Gastroesophageal sphincter (tissue), 4 donors: ENCODE results near the gene KNTC1. TPM values are rescaled to one million over a fixed set of nuclear protein-coding genes. Genes with fewer than 3 reads are reported as not detected.
"Not testable (repeated sequence)": the region's sequence is repeated elsewhere in the genome, so short reads cannot be mapped to it uniquely, and the experiment has no call there.

Experiments used
- ATAC-seq: fragments of 150-250 bp; one replicate; pipeline ENCODE4 v1.9.1; 2016; ENCODE audit warnings: mild to moderate bottlenecking, moderate library complexity
- H3K27ac ChIP-seq, 4 donors: fragments of 200-600 bp; sonication (generic) in 3 of 4; 1 replicate in 3 of 4; 2 replicates in 1 of 4; pipeline ENCODE4 v1.5.1; 2016 to 2019
- H3K27me3 ChIP-seq: fragments of 200-600 bp; sonication (generic); one replicate; pipeline ENCODE4 v1.5.1; 2019
- H3K36me3 ChIP-seq, 2 donors: fragments of 200-600 bp; sonication (generic); one replicate each; pipeline ENCODE4 v1.5.1; 2019; ENCODE audit warnings: control low read depth in 1 of 2
- H3K4me1 ChIP-seq, 3 donors: fragments of 200-600 bp; sonication (generic); 1 replicate in 2 of 3; 2 replicates in 1 of 3; pipeline ENCODE4 v1.5.1; 2016 to 2019; ENCODE audit warnings: control low read depth in 2 of 3
- H3K4me3 ChIP-seq, 2 donors: fragments of 200-600 bp; sonication (generic); one replicate each; pipeline ENCODE4 v1.5.1; 2019; ENCODE audit warnings: mild to moderate bottlenecking in 1 of 2, moderate library complexity in 1 of 2
- H3K9me3 ChIP-seq, 3 donors: fragments of 200-600 bp; sonication (generic); one replicate each; pipeline ENCODE4 v1.5.1; 2017 to 2019; ENCODE audit warnings: control low read depth in 2 of 3
- EP300 ChIP-seq: sonication (generic); formaldehyde crosslinking; IDR thresholded peaks from one replicate; pipeline ENCODE4 v1.6.1; 2017; ENCODE audit warnings: antibody characterized with exemption, mild to moderate bottlenecking
- POLR2A ChIP-seq, 2 donors: fragments of 450-650 bp; IDR thresholded peaks; one replicate each; pipeline ENCODE4 v1.6.1; 2017; ENCODE audit warnings: antibody characterized with exemption in 2 of 2, mild to moderate bottlenecking in 2 of 2, moderate library complexity in 1 of 2
- POLR2AphosphoS5 ChIP-seq: sonication (generic); formaldehyde crosslinking; IDR thresholded peaks from one replicate; pipeline ENCODE4 v1.6.1; 2017; ENCODE audit warnings: antibody characterized with exemption
- WGBS, 2 donors: methylation state at CpG; one replicate each; pipeline ENCODE4 v1.1.5; 2018; ENCODE audit warnings: low coverage in 1 of 2; 5-methylcytosine and 5-hydroxymethylcytosine counted together
- total RNA-seq, 4 donors: library from RNA; depleted of rRNA; stranded (reverse); fragments of >200 nt; gene quantifications; one replicate each; pipeline ENCODE4 v1.1.0, GENCODE V29; 2016
- TF ChIP-seq, protein P1 (sequence below), 4 experiments: fragments of 200-600 bp in 2 of 4; fragments of 450-650 bp in 2 of 4; sonication (generic) in 1 of 4; IDR thresholded peaks; one replicate each; pipeline ENCODE4 v1.5.1; 2017 to 2019; ENCODE audit warnings: antibody characterized with exemption in 4 of 4, mild to moderate bottlenecking in 2 of 4, moderate library complexity in 2 of 4

The KNTC1 gene, protein sequence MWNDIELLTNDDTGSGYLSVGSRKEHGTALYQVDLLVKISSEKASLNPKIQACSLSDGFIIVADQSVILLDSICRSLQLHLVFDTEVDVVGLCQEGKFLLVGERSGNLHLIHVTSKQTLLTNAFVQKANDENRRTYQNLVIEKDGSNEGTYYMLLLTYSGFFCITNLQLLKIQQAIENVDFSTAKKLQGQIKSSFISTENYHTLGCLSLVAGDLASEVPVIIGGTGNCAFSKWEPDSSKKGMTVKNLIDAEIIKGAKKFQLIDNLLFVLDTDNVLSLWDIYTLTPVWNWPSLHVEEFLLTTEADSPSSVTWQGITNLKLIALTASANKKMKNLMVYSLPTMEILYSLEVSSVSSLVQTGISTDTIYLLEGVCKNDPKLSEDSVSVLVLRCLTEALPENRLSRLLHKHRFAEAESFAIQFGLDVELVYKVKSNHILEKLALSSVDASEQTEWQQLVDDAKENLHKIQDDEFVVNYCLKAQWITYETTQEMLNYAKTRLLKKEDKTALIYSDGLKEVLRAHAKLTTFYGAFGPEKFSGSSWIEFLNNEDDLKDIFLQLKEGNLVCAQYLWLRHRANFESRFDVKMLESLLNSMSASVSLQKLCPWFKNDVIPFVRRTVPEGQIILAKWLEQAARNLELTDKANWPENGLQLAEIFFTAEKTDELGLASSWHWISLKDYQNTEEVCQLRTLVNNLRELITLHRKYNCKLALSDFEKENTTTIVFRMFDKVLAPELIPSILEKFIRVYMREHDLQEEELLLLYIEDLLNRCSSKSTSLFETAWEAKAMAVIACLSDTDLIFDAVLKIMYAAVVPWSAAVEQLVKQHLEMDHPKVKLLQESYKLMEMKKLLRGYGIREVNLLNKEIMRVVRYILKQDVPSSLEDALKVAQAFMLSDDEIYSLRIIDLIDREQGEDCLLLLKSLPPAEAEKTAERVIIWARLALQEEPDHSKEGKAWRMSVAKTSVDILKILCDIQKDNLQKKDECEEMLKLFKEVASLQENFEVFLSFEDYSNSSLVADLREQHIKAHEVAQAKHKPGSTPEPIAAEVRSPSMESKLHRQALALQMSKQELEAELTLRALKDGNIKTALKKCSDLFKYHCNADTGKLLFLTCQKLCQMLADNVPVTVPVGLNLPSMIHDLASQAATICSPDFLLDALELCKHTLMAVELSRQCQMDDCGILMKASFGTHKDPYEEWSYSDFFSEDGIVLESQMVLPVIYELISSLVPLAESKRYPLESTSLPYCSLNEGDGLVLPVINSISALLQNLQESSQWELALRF (N-terminal part only)
- total RNA-seq = 10 to 100 TPM in 2 of 4 donors, 1 to 10 TPM in 2; 3.5 to 15.9 (median 10.4) TPM

DNA sequence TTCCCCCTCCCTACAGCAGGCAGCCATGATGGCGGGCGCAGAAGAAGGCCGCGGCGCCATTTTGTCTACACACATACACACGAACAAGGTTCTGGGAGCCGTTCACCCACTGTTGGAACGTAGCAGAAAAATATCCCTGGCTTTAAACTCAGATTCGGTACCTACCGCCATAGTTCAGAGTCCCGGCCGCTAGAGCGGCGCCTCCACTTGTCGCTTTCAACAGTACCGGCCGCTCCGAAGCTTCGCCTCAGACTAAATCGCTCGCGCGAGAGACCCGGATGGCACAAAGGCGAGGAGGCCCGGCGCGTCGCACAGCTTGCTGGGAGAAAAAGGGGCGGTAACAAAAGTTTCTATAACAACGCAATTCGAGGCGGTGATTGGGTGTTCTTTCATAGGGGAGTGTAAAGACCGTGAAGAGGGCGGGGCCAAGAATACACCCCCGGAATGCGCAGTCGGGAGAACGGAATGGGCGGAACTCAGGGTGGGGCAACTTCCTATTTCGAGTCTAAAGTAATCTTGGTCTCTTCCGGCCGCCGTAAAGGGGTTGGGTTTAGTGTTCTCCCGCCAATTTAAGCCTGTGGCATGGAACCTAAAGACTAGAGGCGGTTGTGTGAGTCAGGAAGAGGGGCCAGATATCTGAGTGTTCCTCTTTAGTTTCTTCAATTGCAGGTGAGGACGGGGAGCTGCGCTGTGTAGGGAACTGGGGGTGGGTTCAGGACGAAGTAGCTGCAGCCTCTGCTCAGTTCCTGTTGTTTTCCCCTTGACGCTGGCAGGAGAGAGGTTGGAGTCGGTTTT lies at the start of gene KNTC1, which contains the start of gene RSRC2:
Gene KNTC1, plus strand, starts transcription at position 567 of the 795 bp plus-strand sequence. CDS start 2,815 bp downstream, outside the sequence.
Gene RSRC2, minus strand, starts transcription at position 254 of the 795 bp plus-strand sequence. Its CDS starts 83 bp downstream, at position 171.
- Histone ChIP-seq H3K4me1 (peaks cover 24 to 47% (median 31%) of the 10 kb centered on the region in 3 donors), H3K27me3 (no peaks in the 10 kb centered on the region), H3K27ac (peak within 1 kb of the TSS; percentile 73 to 98 (median 93)), H3K9me3 (no peaks in the 10 kb centered on the region), H3K36me3 (peaks cover under 1 to 11% of the 10 kb centered on the region in 2 donors), H3K4me3 (peak within 1 kb of the TSS; percentile 70 to 97)
- WGBS, 2 donors = 0 to 1% methylated on average over 6 to 11 of the region's 51 CpGs
- TF ChIP-seq POLR2AphosphoS5 = peak; percentile 95
- no peak for TF ChIP-seq EP300
- TF ChIP-seq POLR2A (IDR thresholded peaks at IDR 0.05) = peak; percentile 91 to 95
- ATAC-seq = peak; percentile 97

DNA sequence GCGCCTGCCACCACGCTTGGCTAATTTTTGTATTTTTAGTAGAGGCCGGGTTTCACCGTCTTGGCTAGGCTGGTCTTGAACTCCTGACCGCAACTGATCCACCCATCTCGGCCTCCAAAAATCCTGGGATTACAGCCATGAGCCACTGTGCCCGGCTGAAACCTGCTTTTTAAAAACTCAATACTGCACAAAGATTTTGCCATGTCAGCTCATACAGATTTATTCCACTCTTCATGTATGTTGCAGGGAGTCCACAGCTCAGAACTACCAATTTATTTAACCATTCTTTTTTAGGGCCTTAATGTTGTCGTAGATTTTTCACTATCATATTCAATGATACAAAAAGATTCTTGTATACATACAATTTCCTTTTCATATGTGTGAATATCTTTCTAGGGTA lies 46.3 kb upstream of the KNTC1 start:
- TF ChIP-seq EP300 = no peak
- Histone ChIP-seq H3K27ac (no peak overlapping the region), H3K4me3 (no peak overlapping the region), H3K27me3 (no peaks in the 10 kb centered on the region), H3K36me3 (peaks cover 2 to 99% of the 10 kb centered on the region in 2 donors), H3K9me3 (no peaks in the 10 kb centered on the region), H3K4me1 (no peaks in the 10 kb centered on the region)
- no peak for ATAC-seq
- WGBS, 2 donors = 95% methylated on average over 6 to 8 of the region's 8 CpGs

DNA sequence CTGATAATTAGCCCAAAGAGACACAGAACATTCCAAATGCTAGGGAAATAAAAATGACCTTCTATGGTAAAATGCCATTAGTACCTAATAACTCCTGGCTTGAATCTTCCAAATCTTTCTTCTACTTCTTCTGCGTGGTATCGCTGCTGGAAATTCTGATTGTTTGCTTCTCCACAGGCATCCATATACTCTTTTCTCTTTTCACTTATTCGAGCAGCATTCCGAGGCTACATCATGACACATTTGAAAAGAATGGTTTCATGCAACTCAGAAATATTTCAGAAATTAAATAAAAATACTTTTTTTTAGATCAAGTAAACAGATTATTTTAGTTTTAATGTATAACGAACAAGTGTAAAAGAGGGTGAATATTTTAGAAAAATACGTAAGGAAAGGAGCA lies 45.2 kb upstream of the KNTC1 start:
- no peaks in the 10 kb centered on the region for H3K9me3 ChIP-seq
- no peaks in the 10 kb centered on the region for H3K27me3 ChIP-seq
- peaks cover 2 to 99% of the 10 kb centered on the region in 2 donors for H3K36me3 ChIP-seq
- no peak overlapping the region for H3K27ac ChIP-seq
- ATAC-seq = no peak
- no peaks in the 10 kb centered on the region for H3K4me1 ChIP-seq
- TF ChIP-seq, protein P1, sequence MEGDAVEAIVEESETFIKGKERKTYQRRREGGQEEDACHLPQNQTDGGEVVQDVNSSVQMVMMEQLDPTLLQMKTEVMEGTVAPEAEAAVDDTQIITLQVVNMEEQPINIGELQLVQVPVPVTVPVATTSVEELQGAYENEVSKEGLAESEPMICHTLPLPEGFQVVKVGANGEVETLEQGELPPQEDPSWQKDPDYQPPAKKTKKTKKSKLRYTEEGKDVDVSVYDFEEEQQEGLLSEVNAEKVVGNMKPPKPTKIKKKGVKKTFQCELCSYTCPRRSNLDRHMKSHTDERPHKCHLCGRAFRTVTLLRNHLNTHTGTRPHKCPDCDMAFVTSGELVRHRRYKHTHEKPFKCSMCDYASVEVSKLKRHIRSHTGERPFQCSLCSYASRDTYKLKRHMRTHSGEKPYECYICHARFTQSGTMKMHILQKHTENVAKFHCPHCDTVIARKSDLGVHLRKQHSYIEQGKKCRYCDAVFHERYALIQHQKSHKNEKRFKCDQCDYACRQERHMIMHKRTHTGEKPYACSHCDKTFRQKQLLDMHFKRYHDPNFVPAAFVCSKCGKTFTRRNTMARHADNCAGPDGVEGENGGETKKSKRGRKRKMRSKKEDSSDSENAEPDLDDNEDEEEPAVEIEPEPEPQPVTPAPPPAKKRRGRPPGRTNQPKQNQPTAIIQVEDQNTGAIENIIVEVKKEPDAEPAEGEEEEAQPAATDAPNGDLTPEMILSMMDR (IDR thresholded peaks at IDR 0.05) = no peak
- TF ChIP-seq EP300 (no peak), POLR2AphosphoS5 (no peak), POLR2A (IDR thresholded peaks at IDR 0.05) (no peak)
- WGBS, 2 donors = 82 to 93% methylated on average over 6 of the region's 6 CpGs
- no peak overlapping the region for H3K4me3 ChIP-seq

DNA sequence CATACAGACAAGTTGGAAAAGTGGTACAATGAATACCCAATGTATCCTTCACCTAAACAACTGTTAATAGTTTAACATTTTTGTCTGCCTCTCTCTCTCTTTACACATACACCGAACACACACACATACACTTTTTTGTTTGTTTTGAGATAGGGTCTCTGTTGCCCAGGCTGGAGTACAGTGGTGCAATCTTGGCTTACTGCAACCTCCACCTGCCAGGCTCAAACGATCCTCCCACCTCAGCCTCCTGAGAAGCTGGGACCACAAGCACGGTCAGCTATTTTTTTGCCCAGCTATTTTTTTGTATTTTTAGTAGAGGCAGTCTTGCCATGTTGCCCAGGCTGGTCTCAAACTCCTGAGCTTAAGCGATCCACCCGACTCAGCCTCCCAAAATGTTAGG lies 43.1 kb upstream of the KNTC1 start:
- ATAC-seq = no peak
- Histone ChIP-seq H3K27me3 (no peaks in the 10 kb centered on the region), H3K36me3 (peaks cover 2 to 99% of the 10 kb centered on the region in 2 donors), H3K4me1 (no peaks in the 10 kb centered on the region), H3K4me3 (no peak overlapping the region), H3K9me3 (no peaks in the 10 kb centered on the region), H3K27ac (no peak overlapping the region)
- 80 to 93% methylated on average over 2 to 5 of the region's 5 CpGs for WGBS, 2 donors
- TF ChIP-seq, protein P1 (IDR thresholded peaks at IDR 0.05) = no peak
- no peak for TF ChIP-seq EP300
- TF ChIP-seq POLR2A (IDR thresholded peaks at IDR 0.05) = no peak
- TF ChIP-seq POLR2AphosphoS5 = no peak

DNA sequence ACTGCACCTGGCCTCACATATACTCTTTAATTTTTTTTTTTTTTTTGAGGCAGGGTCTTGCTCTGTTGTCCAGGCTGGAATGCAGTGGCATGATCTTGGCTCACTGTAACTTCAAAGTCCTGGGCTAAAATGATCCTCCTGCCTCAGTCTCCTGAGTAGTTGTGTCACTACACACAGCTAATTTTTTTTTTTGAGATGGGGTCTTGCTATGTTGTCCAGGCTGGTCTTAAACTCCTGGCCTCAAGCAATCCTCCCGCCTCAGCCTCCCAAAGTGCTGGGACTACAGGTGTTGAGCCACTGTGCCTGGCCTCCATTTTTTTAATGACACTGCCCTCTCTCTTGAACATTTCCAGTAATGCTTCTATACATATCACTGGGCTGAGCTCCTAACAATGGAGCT lies 42.7 kb upstream of the KNTC1 start:
- H3K27ac ChIP-seq, H3K4me3 ChIP-seq, H3K9me3 ChIP-seq, ATAC-seq, H3K27me3 ChIP-seq, H3K4me1 ChIP-seq: not testable (repeated sequence)
- peaks cover 2 to 99% of the 10 kb centered on the region in 2 donors for H3K36me3 ChIP-seq
- 100% methylated on average over 1 of the region's 1 CpG; no CpG with 5 or more reads in 1 of the 2 donors for WGBS, 2 donors

DNA sequence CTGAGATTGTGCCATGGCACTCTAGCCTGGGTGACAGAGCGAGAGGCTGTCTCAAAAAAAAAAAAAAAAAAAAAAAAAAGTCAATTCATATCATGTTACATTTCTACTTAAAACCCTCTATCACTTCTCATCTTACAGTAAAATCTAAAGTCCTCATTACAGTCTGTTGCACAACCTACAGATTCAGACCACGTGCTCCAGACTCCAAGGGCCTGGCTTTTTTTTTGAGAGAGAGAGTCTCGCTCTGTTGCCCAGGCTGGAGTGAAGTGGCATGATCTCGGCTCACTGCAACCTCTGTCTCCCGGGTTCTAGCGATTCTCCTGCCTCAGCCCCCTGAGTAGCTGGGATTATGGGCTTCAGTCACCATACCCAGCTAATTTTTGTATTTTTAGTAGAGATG lies 40.7 kb upstream of the KNTC1 start:
- not testable (repeated sequence) for ATAC-seq, H3K27ac ChIP-seq, H3K9me3 ChIP-seq, H3K27me3 ChIP-seq, H3K4me3 ChIP-seq, H3K4me1 ChIP-seq
- H3K36me3 ChIP-seq = peaks cover 1 to 99% of the 10 kb centered on the region in 2 donors
- 89 to 91% methylated on average over 6 of the region's 6 CpGs for WGBS, 2 donors
